Mucosa of stomach (tissue), 1 donor: Measurements from ENCODE around the gene NECAP2.

ENCODE experiments used
- H3K27me3 ChIP-seq: one replicate; pipeline ENCODE4 v1.7.0; 2013; ENCODE audit warnings: mild to moderate bottlenecking, low read length; ENCODE audit not compliant: control insufficient read depth, insufficient read depth
- H3K36me3 ChIP-seq: one replicate; pipeline ENCODE4 v1.7.0; 2013; ENCODE audit warnings: low read length; ENCODE audit not compliant: control insufficient read depth, insufficient read depth
- H3K4me1 ChIP-seq: one replicate; pipeline ENCODE4 v1.7.0; 2013; ENCODE audit warnings: mild to moderate bottlenecking, low read length; ENCODE audit not compliant: control insufficient read depth, insufficient read depth
- H3K4me3 ChIP-seq: one replicate; pipeline ENCODE4 v1.7.0; 2013; ENCODE audit warnings: low read length
- H3K9ac ChIP-seq: one replicate; pipeline ENCODE4 v1.7.0; 2013; ENCODE audit warnings: mild to moderate bottlenecking, low read length, moderate library complexity
- H3K9me3 ChIP-seq: one replicate; pipeline ENCODE4 v1.7.0; 2013; ENCODE audit warnings: mild to moderate bottlenecking, low read length, moderate library complexity; ENCODE audit not compliant: control insufficient read depth
- donor health status: Pancreatic carcinoma.

NECAP2 gene

DNA sequence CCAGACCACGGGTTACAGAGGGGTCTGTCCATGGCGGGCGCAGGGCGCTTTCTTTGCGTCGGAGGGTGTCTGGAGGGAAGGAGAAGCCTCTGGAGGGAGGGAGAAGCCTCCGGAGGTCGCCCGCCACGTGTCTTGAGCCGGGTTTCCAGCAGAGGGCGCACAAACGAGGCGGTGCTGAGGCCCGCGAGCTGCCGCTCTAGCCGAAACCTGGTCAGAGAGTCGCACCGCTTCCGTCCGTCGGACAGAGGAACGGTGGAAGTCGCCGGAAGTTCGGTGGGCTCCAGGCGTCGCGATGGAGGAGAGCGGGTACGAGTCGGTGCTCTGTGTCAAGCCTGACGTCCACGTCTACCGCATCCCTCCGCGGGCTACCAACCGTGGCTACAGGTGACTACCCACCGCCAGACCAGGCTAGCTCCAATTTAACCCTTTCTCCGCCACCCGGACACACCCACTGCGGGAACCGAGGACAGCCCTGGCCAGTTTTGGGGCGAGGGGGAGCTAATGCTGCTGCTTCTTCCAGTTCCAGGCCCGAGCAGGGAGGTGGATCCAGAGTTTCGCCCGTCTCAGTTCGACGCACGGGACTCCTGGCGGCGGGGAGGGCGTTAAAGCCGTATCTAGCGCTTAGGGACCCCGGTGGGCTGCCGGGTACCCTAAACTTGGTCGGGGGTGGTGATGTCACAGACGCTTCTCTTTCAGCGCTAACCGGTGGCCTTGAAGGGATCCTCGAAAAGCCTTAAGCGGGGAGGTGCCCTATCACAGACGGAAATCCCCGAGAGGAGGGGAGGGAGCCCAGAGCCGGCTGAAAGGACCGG, at the start of gene NECAP2:
TSS of gene NECAP2 (plus strand) at position 255 of the 812 bp plus-strand sequence. CDS start at position 293, 38 bp downstream.
- Histone ChIP-seq H3K36me3 (no peaks in the 10 kb centered on the region), H3K27me3 (no peaks in the 10 kb centered on the region), H3K4me1 (peaks cover 4% of the 10 kb centered on the region), H3K4me3 (peak within 1 kb of the TSS; percentile 98), H3K9me3 (no peaks in the 10 kb centered on the region), H3K9ac (peak within 1 kb of the TSS; percentile 98)

GRCh38 chr1:16391411-16391810, 49.1 kb upstream of the NECAP2 start:
- Histone ChIP-seq H3K9me3 (no peaks in the 10 kb centered on the region), H3K27me3 (no peaks in the 10 kb centered on the region), H3K4me3 (no peak overlapping the region), H3K4me1 (peaks cover 29% of the 10 kb centered on the region), H3K36me3 (no peaks in the 10 kb centered on the region), H3K9ac (no peak overlapping the region)

- Histone ChIP-seq H3K4me3 (no peak overlapping the region), H3K4me1 (peaks cover 18% of the 10 kb centered on the region), H3K9me3 (no peaks in the 10 kb centered on the region), H3K36me3 (no peaks in the 10 kb centered on the region), H3K27me3 (no peaks in the 10 kb centered on the region), H3K9ac (no peak overlapping the region)
These were observed 47.6 kb upstream of the NECAP2 start for GRCh38 chr1:16392740-16393569.

DNA sequence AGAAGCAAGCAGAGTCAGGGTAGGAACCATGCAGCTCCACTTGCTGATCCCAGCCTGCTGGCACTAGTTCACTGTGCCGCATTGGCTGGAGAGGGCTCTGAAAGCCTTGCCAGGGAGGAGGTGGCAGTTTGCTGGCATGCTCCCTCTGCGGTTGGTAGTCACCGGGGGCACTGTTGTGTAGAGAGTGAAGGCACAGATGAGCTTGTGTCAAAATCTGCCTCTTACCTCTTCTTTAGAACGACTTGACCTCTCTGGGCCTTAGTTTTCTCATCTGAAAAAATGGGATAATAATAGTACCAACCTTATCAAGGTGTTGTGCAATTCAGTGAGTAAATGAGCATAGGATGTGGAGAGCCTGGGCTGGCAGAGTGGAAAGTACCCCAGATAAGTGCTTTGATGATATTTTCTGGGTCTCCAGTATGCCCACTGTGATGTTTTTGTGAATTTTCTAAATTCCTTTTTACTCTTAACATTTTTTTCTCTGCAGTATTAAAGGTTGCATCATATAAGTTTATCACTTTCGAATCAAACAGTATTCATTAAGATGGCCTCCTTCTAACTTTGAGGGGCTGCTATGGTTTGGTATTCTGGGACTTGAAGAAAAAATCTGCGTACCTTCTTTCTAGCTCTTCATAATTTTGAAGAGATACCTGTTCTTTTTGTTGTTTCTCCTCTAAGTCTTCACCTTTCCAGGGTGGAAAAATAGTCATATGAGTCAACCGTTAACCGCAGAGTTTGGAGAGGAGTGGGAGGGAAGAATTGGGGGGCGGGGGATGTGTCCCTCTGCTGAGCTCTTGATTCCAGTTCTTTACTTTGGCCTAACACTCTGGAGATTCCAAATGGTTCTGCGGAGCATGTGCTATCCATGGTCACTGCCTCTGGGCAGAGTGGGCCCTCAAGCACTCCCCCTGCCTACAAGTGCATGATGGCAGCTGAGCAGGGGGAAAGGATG, 46.7 kb upstream of the NECAP2 start:
- H3K27me3 ChIP-seq, result no peaks in the 10 kb centered on the region
- H3K9ac ChIP-seq, result no peak overlapping the region
- H3K4me3 ChIP-seq, result no peak overlapping the region
- peaks cover 18% of the 10 kb centered on the region for H3K4me1 ChIP-seq
- H3K36me3 ChIP-seq, result no peaks in the 10 kb centered on the region
- H3K9me3 ChIP-seq, result no peaks in the 10 kb centered on the region

DNA sequence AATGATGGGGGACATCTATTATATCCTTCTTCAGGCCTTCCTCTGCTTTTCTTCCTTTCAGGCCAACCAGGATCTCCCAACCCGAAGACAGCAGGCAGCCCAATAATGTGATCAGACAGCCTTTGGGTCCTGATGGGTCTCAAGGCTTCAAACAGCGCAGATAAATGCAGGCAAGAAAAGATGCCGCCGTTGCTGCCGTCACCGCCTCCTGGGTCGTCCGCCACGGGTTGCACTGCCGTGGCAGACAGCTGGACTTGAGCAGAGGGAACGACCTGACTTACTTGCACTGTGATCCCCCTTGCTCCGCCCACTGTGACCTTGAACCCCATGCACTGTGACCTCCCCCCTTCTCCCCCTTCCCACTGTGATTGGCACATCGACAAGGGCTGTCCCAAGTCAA, 45.5 kb upstream of the NECAP2 start:
- Histone ChIP-seq H3K4me1 (peaks cover 18% of the 10 kb centered on the region), H3K36me3 (no peaks in the 10 kb centered on the region), H3K27me3 (no peaks in the 10 kb centered on the region), H3K9ac (no peak overlapping the region), H3K4me3 (no peak overlapping the region), H3K9me3 (no peaks in the 10 kb centered on the region)

- no peak overlapping the region for H3K9ac ChIP-seq
- no peaks in the 10 kb centered on the region for H3K36me3 ChIP-seq
- H3K4me3 ChIP-seq, result no peak overlapping the region
- H3K27me3 ChIP-seq, result no peaks in the 10 kb centered on the region
- H3K4me1 ChIP-seq, result peaks cover 15% of the 10 kb centered on the region
- no peaks in the 10 kb centered on the region for H3K9me3 ChIP-seq
These were observed 43.9 kb upstream of the NECAP2 start for GRCh38 chr1:16396591-16396990.

- H3K4me3 ChIP-seq, result no peak overlapping the region
- peaks cover 10% of the 10 kb centered on the region for H3K4me1 ChIP-seq
- H3K27me3 ChIP-seq, result no peaks in the 10 kb centered on the region
- H3K9me3 ChIP-seq, result no peaks in the 10 kb centered on the region
- H3K36me3 ChIP-seq, result no peaks in the 10 kb centered on the region
- H3K9ac ChIP-seq, result no peak overlapping the region
These were observed 43.4 kb upstream of the NECAP2 start for GRCh38 chr1:16397120-16397519.

DNA sequence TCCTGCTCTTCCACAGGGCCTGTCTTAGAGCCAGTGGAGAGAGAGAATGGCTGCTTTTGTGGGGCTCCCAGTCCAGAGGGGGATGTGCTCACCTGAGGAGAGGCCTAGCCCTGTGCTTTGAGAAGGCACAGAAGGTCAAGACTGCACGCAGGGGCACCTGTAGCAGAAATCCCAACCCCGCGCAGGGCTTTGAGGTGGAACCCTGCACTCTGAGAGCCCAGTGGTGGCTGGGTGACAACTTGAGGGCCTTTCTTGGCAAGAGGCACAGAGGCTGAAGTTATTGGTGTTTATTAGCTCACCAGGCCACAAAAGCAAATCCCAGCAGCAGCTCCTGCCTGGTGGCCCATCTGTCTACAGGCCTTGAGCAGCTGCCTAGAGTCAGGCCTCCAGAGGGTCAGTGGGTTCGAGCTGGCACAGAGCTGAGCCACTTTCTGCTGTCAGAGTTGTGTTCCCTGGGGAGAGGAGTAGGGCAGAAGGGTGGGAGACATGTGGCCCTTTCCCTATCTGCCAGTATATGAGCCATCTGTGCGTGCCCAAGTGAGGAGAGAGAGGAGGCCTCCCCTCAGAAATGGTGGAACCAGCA, 42.1 kb upstream of the NECAP2 start:
- Histone ChIP-seq H3K36me3 (no peaks in the 10 kb centered on the region), H3K4me3 (no peak overlapping the region), H3K4me1 (no peaks in the 10 kb centered on the region), H3K9me3 (no peaks in the 10 kb centered on the region), H3K9ac (no peak overlapping the region), H3K27me3 (no peaks in the 10 kb centered on the region)

DNA sequence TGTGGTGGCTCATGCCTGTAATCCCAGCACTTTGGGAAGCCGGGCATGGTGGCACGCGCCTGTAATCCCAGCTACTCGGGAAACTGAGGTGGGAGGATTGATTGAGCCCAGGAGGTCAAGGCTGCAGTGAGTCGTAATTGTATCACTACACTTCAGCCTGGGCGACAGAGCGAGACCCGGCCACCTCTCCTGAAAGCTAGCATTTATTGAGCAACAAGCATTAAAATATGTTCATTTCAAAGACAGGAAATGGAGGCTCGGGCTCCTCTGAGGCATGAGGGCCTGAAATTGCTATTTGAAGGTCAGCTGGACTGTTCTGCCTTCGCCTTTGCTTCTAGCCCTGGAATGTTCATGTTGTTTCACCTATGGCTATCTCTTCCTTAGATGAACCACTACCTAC, 37.8 kb upstream of the NECAP2 start:
- Histone ChIP-seq H3K4me1 (no peaks in the 10 kb centered on the region), H3K36me3 (no peaks in the 10 kb centered on the region), H3K9me3 (no peaks in the 10 kb centered on the region), H3K9ac (no peak overlapping the region), H3K4me3 (no peak overlapping the region), H3K27me3 (no peaks in the 10 kb centered on the region)

DNA sequence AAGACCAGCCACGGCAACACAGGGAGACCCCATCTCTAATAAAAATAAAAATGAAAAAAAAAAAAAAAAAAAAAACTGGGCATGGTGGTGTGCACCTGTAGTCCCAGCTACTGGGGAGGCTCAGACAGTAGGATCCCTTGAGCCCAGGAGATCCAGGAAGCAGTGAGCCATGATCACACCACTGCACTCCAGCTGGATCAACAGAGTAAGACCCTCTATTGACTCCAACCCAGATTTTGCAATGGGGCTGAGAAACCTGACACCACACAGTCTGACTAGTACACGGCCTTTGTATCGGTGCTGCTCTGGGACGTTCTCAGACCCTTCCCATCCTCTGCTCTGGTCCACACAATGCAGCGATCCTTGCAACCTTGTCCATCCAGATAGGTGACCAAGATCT, 35.1 kb upstream of the NECAP2 start:
- Histone ChIP-seq H3K4me3 (no peak overlapping the region), H3K9me3 (no peaks in the 10 kb centered on the region), H3K36me3 (no peaks in the 10 kb centered on the region)

GRCh38 chr1:16406868-16407267, 33.7 kb upstream of the NECAP2 start:
- no peaks in the 10 kb centered on the region for H3K36me3 ChIP-seq
- H3K27me3 ChIP-seq, result no peaks in the 10 kb centered on the region
- H3K4me1 ChIP-seq, result no peaks in the 10 kb centered on the region
- H3K4me3 ChIP-seq, result no peak overlapping the region
- no peak overlapping the region for H3K9ac ChIP-seq
- H3K9me3 ChIP-seq, result no peaks in the 10 kb centered on the region

More for the DNA sequence above, 35.1 kb upstream of the NECAP2 start:
- H3K9ac ChIP-seq, result no peak overlapping the region
- no peaks in the 10 kb centered on the region for H3K4me1 ChIP-seq
- no peaks in the 10 kb centered on the region for H3K27me3 ChIP-seq
